HCT116 (cell line): Measurements from ENCODE around the gene UPF2. TPM values are rescaled to one million over a fixed set of nuclear protein-coding genes. Genes with fewer than 3 reads are reported as not detected.
"Not testable (repeated sequence)": the region's sequence is repeated elsewhere in the genome, so short reads cannot be mapped to it uniquely, and the experiment has no call there.

Experiments
- ATAC-seq: fragments of 200-7000 bp; cut with Tn5 transposase; 2 replicates; pipeline ENCODE4 v1.9.1; 2020; ENCODE audit warnings: mild to moderate bottlenecking, moderate library complexity
- BruUV-seq: library from RNA; stranded (reverse); fragments of 400-500 nt; replicated peaks from 2 replicates; lab custom pipeline; 2021; lab: Mats Ljungman, UMichigan
- CTCF ChIA-PET: fragments of 300-600 bp; sonication (Branson Sonifier 250); formaldehyde crosslinking; loops from one replicate; lab custom pipeline; 2021; ENCODE audit warnings: antibody characterized with exemption; lab: Charles Lee
- POLR2A ChIA-PET: fragments of 300-600, 350-600 bp; sonication (Branson Sonifier 250); formaldehyde crosslinking; loops from one replicate; lab custom pipeline; 2021; ENCODE audit warnings: antibody characterized with exemption; lab: Charles Lee
- RAD21 ChIA-PET, 2 experiments: fragments of 300-600 bp; sonication (Branson Sonifier 250); formaldehyde crosslinking; loops; one replicate each; lab custom pipeline; 2023; ENCODE audit warnings: low total read pairs in 2 of 2; ENCODE audit not compliant: uncharacterized antibody in 2 of 2, unreplicated experiment in 2 of 2, low non-redundant PET in 1 of 2; lab: Charles Lee
- DNase-seq: peaks from one replicate; pipeline ENCODE4 v3.0.0-alpha.2; 2010; ENCODE audit warnings: low read depth, low spot score
- H2AFZ ChIP-seq: fragments of 200-600 bp; shearing (Covaris generic), sonication (generic); 2 replicates; pipeline ENCODE4 v1.6.1; 2017; ENCODE audit warnings: low read depth, mixed run types, mixed read lengths, antibody characterized with exemption, low read length; ENCODE audit not compliant: poor library complexity, severe bottlenecking
- H3K27ac ChIP-seq: 2 replicates; pipeline ENCODE4 v1.5.1; 2012; ENCODE audit warnings: low read depth, low read length
- H3K27me3 ChIP-seq: fragments of 200-600 bp; sonication (generic); 2 replicates; pipeline ENCODE4 v1.6.1; 2016; ENCODE audit warnings: mixed run types, low read length, mixed read lengths; ENCODE audit not compliant: insufficient read depth
- H3K36me3 ChIP-seq, 2 experiments: fragments of 200-500 bp in 1 of 2; fragments of 200-600 bp in 1 of 2; sonication (Bioruptor generic) in 1 of 2; sonication (generic) in 1 of 2; 2 replicates each; pipeline versions ENCODE4 v1.5.1 to v1.6.1; 2014 to 2016; ENCODE audit warnings: low read length in 2 of 2, inconsistent platforms in 1 of 2, mixed read lengths in 1 of 2, mixed run types in 1 of 2; ENCODE audit not compliant: insufficient read depth in 2 of 2, control insufficient read depth in 1 of 2
- H3K4me1 ChIP-seq, 2 experiments: fragments of 200-600 bp in 1 of 2; sonication (generic) in 1 of 2; 2 replicates each; pipeline versions ENCODE4 v1.5.1 to v1.6.1; 2012 to 2017; ENCODE audit warnings: low read length in 2 of 2, inconsistent platforms in 1 of 2, mild to moderate bottlenecking in 1 of 2, mixed read lengths in 1 of 2, mixed run types in 1 of 2, moderate library complexity in 1 of 2; ENCODE audit not compliant: insufficient read depth in 2 of 2, control insufficient read depth in 1 of 2
- H3K4me2 ChIP-seq: fragments of 200-600 bp; sonication (generic); 2 replicates; pipeline ENCODE4 v1.6.1; 2017; ENCODE audit warnings: mixed run types, low read length, mixed read lengths
- H3K4me3 ChIP-seq, 2 experiments: fragments of 200-600 bp in 1 of 2; sonication (generic) in 1 of 2; replicated peaks in 1 of 2; 2 replicates each; pipeline ENCODE4 v1.5.1; 2011 to 2016; ENCODE audit warnings: low read length in 2 of 2, control low read depth in 1 of 2, low read depth in 1 of 2, mild to moderate bottlenecking in 1 of 2, mixed read lengths in 1 of 2, mixed run types in 1 of 2
- H3K79me2 ChIP-seq: fragments of 200-600 bp; sonication (generic); 2 replicates; pipeline ENCODE4 v1.6.1; 2017; ENCODE audit warnings: mild to moderate bottlenecking, mixed run types, low read length, moderate library complexity, mixed read lengths; ENCODE audit not compliant: insufficient read depth
- H3K9ac ChIP-seq: fragments of 200-600 bp; sonication (generic); 2 replicates; pipeline ENCODE4 v1.6.1; 2016; ENCODE audit warnings: low read length, mixed read lengths
- H3K9me2 ChIP-seq: fragments of 200-600 bp; sonication (generic), shearing (Covaris generic); 2 replicates; pipeline ENCODE4 v1.6.1; 2017; ENCODE audit warnings: mixed run types, mild to moderate bottlenecking, moderate library complexity; ENCODE audit not compliant: insufficient read depth
- H3K9me3 ChIP-seq, 2 experiments: fragments of 200-500 bp in 1 of 2; fragments of 200-600 bp in 1 of 2; sonication (Bioruptor generic) in 1 of 2; sonication (generic) in 1 of 2; 2 replicates each; pipeline ENCODE4 v1.6.1; 2014 to 2017; ENCODE audit warnings: low read length in 2 of 2, mixed read lengths in 2 of 2, inconsistent platforms in 1 of 2, low read depth in 1 of 2, mild to moderate bottlenecking in 1 of 2, mixed run types in 1 of 2, moderate library complexity in 1 of 2; ENCODE audit not compliant: control insufficient read depth in 1 of 2, insufficient read depth in 1 of 2
- H4K20me1 ChIP-seq: fragments of 200-600 bp; sonication (generic), shearing (Covaris generic); 2 replicates; pipeline ENCODE4 v1.6.1; 2017; ENCODE audit warnings: mixed run types, mild to moderate bottlenecking, moderate library complexity; ENCODE audit not compliant: insufficient read depth
- CEBPB ChIP-seq: IDR thresholded peaks from 2 replicates; pipeline ENCODE4 v1.6.1; 2012; ENCODE audit warnings: low read depth
- EGR1 ChIP-seq: IDR thresholded peaks from 2 replicates; pipeline ENCODE4 v1.6.1; 2012; ENCODE audit warnings: low read depth
- ELF1 ChIP-seq: IDR thresholded peaks from 2 replicates; pipeline ENCODE4 v1.6.1; 2012; ENCODE audit warnings: low read depth, borderline replicate concordance
- EZH2 ChIP-seq: fragments of 200-600 bp; sonication (generic); IDR thresholded peaks from 2 replicates; pipeline ENCODE4 v1.6.1; 2017; ENCODE audit warnings: antibody characterized with exemption, mixed run types
- FOSL1 ChIP-seq: IDR thresholded peaks from 2 replicates; pipeline ENCODE4 v1.6.1; 2012; ENCODE audit warnings: low read depth
- POLR2AphosphoS5 ChIP-seq: IDR thresholded peaks from 2 replicates; pipeline ENCODE4 v1.6.1; 2011; ENCODE audit warnings: mild to moderate bottlenecking, low read depth, low read length, moderate library complexity
- RAD21 ChIP-seq: IDR thresholded peaks from 2 replicates; pipeline ENCODE4 v1.6.1; 2012; ENCODE audit warnings: low read depth, mild to moderate bottlenecking
- SIN3A ChIP-seq: IDR thresholded peaks from 2 replicates; pipeline ENCODE4 v1.6.1; 2012; ENCODE audit warnings: low read depth
- intact Hi-C: fragments of 100-400 bp; cut with micrococcal nuclease; formaldehyde crosslinking; loops from 2 replicates; pipeline ENCODE4 v1.10.0; 2022
- total RNA-seq: library from RNA; stranded (reverse); gene quantifications from one replicate; pipeline ENCODE4 v1.2.1, GENCODE V29; 2021; ENCODE audit not compliant: unreplicated experiment
- TF ChIP-seq, protein P1 (sequence below): IDR thresholded peaks from 2 replicates; pipeline ENCODE4 v1.6.1; 2011; ENCODE audit warnings: mild to moderate bottlenecking, low read length, moderate library complexity; ENCODE audit not compliant: insufficient replicate concordance; ENCODE audit errors: extremely low read depth
- TF ChIP-seq, protein P2 (sequence below): IDR thresholded peaks from 2 replicates; pipeline ENCODE4 v1.6.1; 2012; ENCODE audit warnings: low read depth
- TF ChIP-seq, protein P3 (sequence below): IDR thresholded peaks from 2 replicates; pipeline ENCODE4 v1.6.1; 2012

Gene UPF2
- total RNA-seq, 1 experiment from 2014 or later: 27.3 TPM

DNA sequence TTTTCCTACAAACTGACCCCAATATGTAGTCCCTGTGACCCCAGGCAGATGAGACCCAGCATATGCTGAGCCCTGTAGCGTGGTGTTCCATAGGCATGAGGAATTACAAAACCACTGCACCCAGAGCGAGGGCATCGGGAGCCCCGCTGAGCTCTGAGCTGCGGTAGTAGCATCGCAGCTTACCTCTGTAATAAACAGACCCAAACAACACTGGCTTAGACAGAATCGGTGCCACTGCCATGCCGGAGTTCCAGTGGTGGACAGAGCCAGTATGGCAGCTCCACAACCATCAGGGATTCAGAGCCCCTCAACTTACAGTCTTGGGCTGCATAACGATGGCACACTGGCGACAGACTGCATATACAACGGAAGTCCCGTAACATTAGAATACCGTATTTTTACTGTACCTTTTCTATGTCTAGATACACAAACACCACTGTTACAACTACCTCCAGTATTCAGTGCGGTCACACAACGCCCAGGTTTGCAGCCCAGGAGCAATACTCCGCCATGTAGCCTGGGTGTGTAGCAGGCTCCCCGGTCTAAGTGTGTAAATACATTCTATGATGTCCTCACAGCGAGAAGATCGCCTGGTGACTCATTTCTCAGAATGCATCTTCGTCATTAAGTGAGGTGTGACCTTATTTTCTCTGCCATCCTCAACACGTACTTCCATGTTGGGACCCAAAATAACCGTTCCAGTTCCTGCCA lies 150.7 kb downstream of the UPF2 start:
- POLR2A ChIA-PET: no interaction called here
- Histone ChIP-seq H3K9me2 (no peaks in the 10 kb centered on the region), H3K27me3 (no peaks in the 10 kb centered on the region), H4K20me1 (no peaks in the 10 kb centered on the region), H3K4me1 (peaks cover 6 to 30% of the 10 kb centered on the region in 2 experiments), H3K9ac (no peak overlapping the region), H2AFZ (no peak overlapping the region), H3K36me3 (no peaks in the 10 kb centered on the region)
- RAD21 ChIA-PET: no interaction called here
- no TSS peak for BruUV-seq
- DNase-seq: no peak
- CTCF ChIA-PET: no interaction called here
- TF ChIP-seq POLR2AphosphoS5 (no peak), SIN3A (no peak), EZH2 (no peak), FOSL1 (no peak), ELF1 (no peak), RAD21 (no peak), EGR1 (no peak), CEBPB (no peak)
- TF ChIP-seq, protein P1, sequence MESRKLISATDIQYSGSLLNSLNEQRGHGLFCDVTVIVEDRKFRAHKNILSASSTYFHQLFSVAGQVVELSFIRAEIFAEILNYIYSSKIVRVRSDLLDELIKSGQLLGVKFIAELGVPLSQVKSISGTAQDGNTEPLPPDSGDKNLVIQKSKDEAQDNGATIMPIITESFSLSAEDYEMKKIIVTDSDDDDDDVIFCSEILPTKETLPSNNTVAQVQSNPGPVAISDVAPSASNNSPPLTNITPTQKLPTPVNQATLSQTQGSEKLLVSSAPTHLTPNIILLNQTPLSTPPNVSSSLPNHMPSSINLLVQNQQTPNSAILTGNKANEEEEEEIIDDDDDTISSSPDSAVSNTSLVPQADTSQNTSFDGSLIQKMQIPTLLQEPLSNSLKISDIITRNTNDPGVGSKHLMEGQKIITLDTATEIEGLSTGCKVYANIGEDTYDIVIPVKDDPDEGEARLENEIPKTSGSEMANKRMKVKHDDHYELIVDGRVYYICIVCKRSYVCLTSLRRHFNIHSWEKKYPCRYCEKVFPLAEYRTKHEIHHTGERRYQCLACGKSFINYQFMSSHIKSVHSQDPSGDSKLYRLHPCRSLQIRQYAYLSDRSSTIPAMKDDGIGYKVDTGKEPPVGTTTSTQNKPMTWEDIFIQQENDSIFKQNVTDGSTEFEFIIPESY: no peak
- TF ChIP-seq, protein P2, sequence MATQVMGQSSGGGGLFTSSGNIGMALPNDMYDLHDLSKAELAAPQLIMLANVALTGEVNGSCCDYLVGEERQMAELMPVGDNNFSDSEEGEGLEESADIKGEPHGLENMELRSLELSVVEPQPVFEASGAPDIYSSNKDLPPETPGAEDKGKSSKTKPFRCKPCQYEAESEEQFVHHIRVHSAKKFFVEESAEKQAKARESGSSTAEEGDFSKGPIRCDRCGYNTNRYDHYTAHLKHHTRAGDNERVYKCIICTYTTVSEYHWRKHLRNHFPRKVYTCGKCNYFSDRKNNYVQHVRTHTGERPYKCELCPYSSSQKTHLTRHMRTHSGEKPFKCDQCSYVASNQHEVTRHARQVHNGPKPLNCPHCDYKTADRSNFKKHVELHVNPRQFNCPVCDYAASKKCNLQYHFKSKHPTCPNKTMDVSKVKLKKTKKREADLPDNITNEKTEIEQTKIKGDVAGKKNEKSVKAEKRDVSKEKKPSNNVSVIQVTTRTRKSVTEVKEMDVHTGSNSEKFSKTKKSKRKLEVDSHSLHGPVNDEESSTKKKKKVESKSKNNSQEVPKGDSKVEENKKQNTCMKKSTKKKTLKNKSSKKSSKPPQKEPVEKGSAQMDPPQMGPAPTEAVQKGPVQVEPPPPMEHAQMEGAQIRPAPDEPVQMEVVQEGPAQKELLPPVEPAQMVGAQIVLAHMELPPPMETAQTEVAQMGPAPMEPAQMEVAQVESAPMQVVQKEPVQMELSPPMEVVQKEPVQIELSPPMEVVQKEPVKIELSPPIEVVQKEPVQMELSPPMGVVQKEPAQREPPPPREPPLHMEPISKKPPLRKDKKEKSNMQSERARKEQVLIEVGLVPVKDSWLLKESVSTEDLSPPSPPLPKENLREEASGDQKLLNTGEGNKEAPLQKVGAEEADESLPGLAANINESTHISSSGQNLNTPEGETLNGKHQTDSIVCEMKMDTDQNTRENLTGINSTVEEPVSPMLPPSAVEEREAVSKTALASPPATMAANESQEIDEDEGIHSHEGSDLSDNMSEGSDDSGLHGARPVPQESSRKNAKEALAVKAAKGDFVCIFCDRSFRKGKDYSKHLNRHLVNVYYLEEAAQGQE: no peak
- TF ChIP-seq, protein P3, sequence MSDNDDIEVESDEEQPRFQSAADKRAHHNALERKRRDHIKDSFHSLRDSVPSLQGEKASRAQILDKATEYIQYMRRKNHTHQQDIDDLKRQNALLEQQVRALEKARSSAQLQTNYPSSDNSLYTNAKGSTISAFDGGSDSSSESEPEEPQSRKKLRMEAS: no peak
- TF ChIP-seq, all 23 proteins: peak for 0
- Histone ChIP-seq H3K4me2 (no peak overlapping the region), H3K79me2 (no peaks in the 10 kb centered on the region), H3K9me3 (no peaks in the 10 kb centered on the region), H3K27ac (no peak overlapping the region), H3K4me3 (no peak overlapping the region)
- intact Hi-C loops: no loop called here
- ATAC-seq: no peak

DNA sequence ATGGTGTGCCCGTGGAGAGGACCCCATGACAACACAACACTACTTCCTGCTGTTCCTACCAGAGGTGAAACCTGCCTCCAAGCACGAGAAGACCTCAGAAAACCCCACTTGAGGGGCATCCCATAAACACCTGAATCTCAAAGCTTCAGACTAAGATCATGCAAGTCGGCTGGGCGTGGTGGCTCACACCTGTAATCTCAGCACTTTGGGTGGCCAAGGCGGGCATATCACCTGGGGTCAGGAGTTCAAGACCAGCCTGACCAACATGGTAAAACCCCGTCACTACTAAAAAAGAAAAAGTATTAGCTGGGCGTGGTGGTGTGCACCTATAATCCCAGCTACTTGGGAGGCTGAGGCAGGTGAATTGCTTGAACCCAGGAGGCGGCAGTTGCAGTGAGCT lies 153.3 kb downstream of the UPF2 start:
- H3K4me2 ChIP-seq, H3K9me3 ChIP-seq, intact Hi-C loops, H3K27ac ChIP-seq, H3K4me3 ChIP-seq, H3K79me2 ChIP-seq, ATAC-seq, CTCF ChIA-PET, H3K9me2 ChIP-seq, RAD21 ChIA-PET, H3K9ac ChIP-seq, BruUV-seq, H3K36me3 ChIP-seq, H2AFZ ChIP-seq, H4K20me1 ChIP-seq, DNase-seq, H3K27me3 ChIP-seq: not testable (repeated sequence)
- H3K4me1 ChIP-seq: peaks cover 11 to 48% of the 10 kb centered on the region in 2 experiments
- POLR2A ChIA-PET: interaction anchor here (1.7 kb wide), 1 partner anchor 9 kb away, joined by 3 read pairs; no protein-coding TSS in a partner anchor
